ENCODE data around the gene OR9A2. TPM values are rescaled to one million over a fixed set of nuclear protein-coding genes. Genes with fewer than 3 reads are reported as not detected.

Gene OR9A2
- total RNA-seq, 1 experiment from 2014 or later: not detected

Other genes starting within 250 kb of the OR9A2 start
- gene EPHB6, start 172.1 kb downstream of the OR9A2 start, total RNA-seq (2021): 39.2 and 72.9 TPM in 2 replicates
- gene TRPV6, start 141.4 kb downstream of the OR9A2 start, total RNA-seq (2021): 13.5 and 14.7 TPM in 2 replicates
- gene TRPV5, start 93.4 kb downstream of the OR9A2 start, total RNA-seq (2021): not detected in 2 replicates
- gene LLCFC1, start 87.6 kb downstream of the OR9A2 start, total RNA-seq (2021): not detected in 2 replicates
- gene KEL, start 64.8 kb downstream of the OR9A2 start, total RNA-seq (2021): 0.46 TPM in 1 of 2 replicates, not detected in the other
- gene OR6V1, start 25.2 kb upstream of the OR9A2 start, total RNA-seq (2021): not detected in 2 replicates
- not detected in 2 replicates for gene PIP, start 104.9 kb upstream of the OR9A2 start, total RNA-seq (2021)
- not detected in 2 replicates for gene TAS2R39, start 156.3 kb upstream of the OR9A2 start, total RNA-seq (2021)
- not detected in 2 replicates for gene TAS2R40, start 194.9 kb upstream of the OR9A2 start, total RNA-seq (2021)
- gene GSTK1, start 236.3 kb upstream of the OR9A2 start, total RNA-seq (2021): 239 and 244 TPM in 2 replicates